AG09309 (cell line): ENCODE measurements around the gene FBXW7.

Experiments used
- DNase-seq: peaks from one replicate; pipeline ENCODE4 v3.0.0-alpha.2; 2010; ENCODE audit warnings: low read depth
- H3K4me3 ChIP-seq: 2 replicates; pipeline ENCODE4 v1.5.1; 2011; ENCODE audit warnings: mild to moderate bottlenecking, low read depth, low read length, moderate library complexity; ENCODE audit not compliant: control insufficient read depth
- CTCF ChIP-seq: IDR thresholded peaks from 2 replicates; pipeline ENCODE4 v1.5.1; 2011; ENCODE audit warnings: mild to moderate bottlenecking, low read depth, low read length, inconsistent platforms; ENCODE audit not compliant: insufficient read depth, control insufficient read depth; ENCODE audit errors: missing control alignments

FBXW7 gene

DNA sequence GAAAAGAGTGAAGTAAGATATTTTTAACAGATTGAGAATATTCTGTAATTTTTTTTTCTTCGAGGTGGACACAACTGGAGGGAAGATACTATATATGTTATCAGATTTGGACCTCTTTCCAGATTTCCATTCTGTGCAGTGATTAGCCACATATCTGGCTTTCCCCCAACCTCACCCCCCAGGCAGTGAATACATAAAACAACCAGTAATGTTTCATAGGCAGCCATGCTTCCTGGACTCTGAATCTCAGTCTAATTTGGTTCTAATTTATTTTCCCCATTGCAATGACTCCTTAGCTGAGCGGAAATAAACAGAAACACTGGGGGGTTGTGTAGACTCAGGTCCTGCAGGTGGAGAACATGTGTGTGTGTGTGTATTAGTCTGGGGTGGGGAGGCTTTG, 226.5 kb downstream of the FBXW7 start:
- TF ChIP-seq CTCF: no peak
- DNase-seq: no peak
- H3K4me3 ChIP-seq: no peak overlapping the region

- H3K4me3 ChIP-seq: no peak overlapping the region
- no peak for DNase-seq
- TF ChIP-seq CTCF: no peak
Observed at GRCh38 chr4:152308951-152309350, 226.9 kb downstream of the FBXW7 start.

- TF ChIP-seq CTCF: no peak
- DNase-seq: no peak
- no peak overlapping the region for H3K4me3 ChIP-seq
Observed at GRCh38 chr4:152307669-152308068, 228.2 kb downstream of the FBXW7 start.

DNA sequence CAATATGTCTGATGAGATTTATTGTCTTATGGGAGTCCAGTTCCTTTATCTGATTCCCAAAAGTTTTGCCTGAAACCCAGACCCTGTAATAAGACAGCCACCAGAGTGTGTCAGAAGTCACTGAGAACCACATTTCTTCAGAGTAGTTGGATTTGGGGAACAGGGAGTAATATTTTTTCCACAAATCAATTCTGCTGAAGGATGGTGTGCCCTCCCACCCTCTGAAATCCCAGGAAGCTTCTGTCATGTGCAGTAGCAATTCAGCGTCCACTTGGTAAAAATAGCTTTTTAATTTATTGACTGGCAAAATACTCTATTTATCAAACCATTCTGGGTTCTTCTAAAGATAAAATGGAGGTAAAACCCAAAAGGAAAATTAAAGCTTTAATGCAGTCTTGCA, 229.4 kb downstream of the FBXW7 start:
- TF ChIP-seq CTCF: no peak
- H3K4me3 ChIP-seq: no peak overlapping the region
- DNase-seq: no peak

GRCh38 chr4:152304220-152304619, 231.7 kb downstream of the FBXW7 start:
- H3K4me3 ChIP-seq: no peak overlapping the region
- DNase-seq: no peak
- no peak for TF ChIP-seq CTCF

DNA sequence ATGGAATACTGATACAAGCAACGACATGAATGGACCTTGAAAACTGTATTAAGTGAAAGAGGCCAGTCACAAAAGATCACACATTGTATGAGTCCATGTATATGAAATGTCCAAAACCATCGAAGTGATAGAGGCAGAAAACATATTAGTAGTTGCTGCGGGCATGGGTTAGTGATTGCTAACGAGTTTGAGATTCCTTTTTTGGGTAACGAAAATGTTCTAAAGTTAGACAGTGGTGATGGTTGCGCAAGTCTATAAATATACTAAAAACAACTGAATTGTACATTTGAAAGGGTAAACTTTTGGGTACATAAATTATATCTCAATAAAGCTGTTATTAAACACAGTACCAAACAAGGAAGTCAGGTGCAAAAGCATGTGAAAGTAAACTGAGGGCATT, 234.5 kb downstream of the FBXW7 start:
- no peak for TF ChIP-seq CTCF
- no peak overlapping the region for H3K4me3 ChIP-seq
- no peak for DNase-seq

GRCh38 chr4:152299553-152299952, 236.3 kb downstream of the FBXW7 start:
- TF ChIP-seq CTCF: no peak
- DNase-seq: no peak

More at GRCh38 chr4:152299553-152299952, 236.3 kb downstream of the FBXW7 start:
- H3K4me3 ChIP-seq: no peak overlapping the region
